MV-4-11 (cell line): ENCODE data around the gene SPTBN1.
"Not testable (repeated sequence)": the region's sequence is repeated elsewhere in the genome, so short reads cannot be mapped to it uniquely, and the experiment has no call there.

Experiments
- DNase-seq: peaks from one replicate; lab custom pipeline; 2025; lab: John Stamatoyannopoulos, UW

The SPTBN1 gene

DNA sequence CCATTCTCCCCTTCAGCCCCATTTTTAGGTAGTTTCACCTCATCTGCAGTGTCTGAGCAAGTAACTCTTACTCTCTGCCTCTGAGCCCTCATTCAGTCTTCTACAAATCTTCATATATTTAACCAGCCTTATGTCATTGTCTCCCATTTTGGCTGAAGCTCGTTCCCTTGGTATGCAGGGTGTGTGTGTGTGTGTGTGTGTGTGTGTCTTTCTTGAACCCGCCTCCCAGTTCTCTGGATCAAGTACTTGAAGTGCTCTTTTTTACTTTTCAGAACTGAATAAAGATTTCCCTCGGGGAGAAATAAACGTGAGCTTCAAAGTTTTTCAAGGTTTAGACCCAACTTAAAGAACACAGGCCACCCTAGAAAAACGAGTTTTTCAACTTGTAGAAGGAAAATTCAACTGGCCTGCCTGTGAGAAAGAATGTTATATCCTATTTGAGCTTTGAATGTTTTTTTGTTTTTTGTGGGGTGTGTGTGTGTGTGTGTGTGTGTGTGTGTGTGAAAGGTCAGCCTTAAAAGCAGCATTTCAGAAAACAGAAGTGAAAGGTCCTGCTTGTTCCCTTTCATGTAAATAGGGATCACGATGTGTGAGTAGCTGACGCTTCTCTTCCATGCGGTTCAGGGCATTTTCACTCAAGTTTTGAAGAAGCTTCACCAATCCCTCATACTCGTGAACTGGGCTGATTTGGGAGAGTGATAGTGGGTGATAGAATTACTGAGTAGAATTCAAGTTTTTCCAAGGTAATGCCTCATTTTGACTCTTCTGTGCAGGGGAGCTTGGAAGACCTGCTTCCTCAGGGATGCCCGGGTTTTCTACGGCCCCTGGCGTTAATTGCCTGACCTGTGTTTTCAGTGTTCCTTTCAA is 216.7 kb downstream of the SPTBN1 start:
- DNase-seq, result peak; percentile 93

- DNase-seq, result peak; percentile 74
These were observed 217.4 kb downstream of the SPTBN1 start for GRCh38 chr2:54673501-54673998.

- no peak for DNase-seq
These were observed 219.2 kb downstream of the SPTBN1 start for GRCh38 chr2:54675281-54675680.

GRCh38 chr2:54675738-54676137 is 219.6 kb downstream of the SPTBN1 start:
- no peak for DNase-seq

GRCh38 chr2:54676656-54677055 is 220.5 kb downstream of the SPTBN1 start:
- DNase-seq, result no peak

GRCh38 chr2:54677476-54678265 is 221.5 kb downstream of the SPTBN1 start:
- no peak for DNase-seq

DNA sequence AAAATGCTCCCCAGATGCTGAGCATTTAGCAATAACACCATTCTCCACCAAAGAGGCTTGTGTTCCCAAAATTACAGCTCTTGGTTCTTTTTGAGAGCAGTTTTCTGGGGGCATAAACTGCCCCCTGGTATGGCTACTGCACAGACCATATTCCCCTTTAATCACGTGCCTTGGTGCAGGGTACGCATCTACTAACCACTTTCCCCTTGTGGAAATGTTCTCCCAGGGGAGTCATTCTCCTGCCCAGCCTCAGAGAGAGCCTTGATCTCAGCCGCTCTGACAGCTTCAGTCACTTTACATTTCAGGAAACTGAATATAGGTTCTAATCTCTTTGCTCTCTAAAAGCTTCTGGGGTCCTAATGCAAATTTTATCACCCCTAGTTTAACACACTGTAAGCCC is 222.6 kb downstream of the SPTBN1 start:
- no peak for DNase-seq

- DNase-seq, result peak; percentile 55
These were observed 224.4 kb downstream of the SPTBN1 start for GRCh38 chr2:54680397-54681041.

DNA sequence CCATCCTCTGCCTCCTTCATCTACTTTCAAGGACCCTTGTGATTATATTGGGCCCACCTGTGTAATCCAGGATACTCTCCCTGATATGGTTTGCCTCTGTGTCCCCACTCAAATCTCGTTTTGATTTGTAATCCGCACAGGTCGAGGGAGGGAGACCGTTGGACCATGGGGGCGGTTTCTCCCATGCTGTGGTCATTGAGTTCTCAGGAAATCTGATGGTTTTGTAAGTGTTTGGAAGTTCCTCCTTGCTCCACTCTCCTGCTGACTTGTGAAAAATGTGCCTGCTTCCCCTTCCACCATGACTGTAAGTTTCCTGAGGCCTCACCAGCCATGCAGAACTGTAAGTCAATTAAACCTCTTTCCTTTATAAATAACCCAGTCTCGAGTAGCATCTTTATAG is 225.3 kb downstream of the SPTBN1 start:
- DNase-seq, result peak; percentile 7

DNA sequence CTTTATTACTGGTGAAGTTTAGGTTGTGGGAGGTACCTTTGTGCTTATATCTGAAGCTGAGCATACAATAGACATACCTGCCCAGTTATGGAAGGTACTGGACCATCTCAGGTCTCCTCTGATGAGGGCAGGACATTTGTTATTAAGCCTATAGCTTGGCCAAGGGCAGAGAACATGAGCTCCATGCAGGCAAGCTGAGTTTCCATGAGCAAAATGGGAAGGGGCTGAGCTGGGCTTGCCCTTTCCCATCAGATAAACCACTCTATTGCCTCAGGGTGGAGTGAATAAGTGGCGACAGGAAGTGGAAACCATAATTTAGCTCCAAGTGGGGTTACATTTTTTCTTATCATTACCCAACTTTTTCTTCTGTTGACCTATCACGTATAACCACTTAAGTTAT is 227.5 kb downstream of the SPTBN1 start:
- peak; percentile 16 for DNase-seq

DNA sequence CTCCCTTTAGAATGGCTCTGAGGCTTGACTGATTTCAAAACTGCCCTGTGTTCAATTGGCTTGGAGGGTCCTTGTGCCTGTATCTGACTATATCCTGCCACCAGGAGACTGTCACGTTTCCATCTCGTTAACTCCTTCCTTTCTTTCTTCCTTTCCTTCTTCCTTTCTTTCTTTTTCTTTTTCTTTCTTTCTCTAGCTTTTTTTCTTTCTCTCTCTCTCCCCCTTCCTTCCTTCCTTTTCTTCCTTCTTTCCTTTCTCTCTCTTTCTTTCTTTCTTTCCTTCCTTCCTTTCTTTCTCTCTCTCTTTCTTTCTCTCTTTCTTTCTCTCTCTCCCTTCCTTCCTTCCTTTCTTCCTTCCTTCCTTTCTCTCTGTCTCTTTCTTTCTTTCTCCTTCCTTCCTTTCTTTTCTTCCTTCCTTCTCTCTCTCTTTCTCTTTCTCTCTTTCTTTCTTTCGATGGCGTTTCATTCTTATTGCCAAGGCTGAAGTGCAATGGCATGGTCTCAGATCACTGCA is 229.2 kb downstream of the SPTBN1 start:
- no peak for DNase-seq

DNA sequence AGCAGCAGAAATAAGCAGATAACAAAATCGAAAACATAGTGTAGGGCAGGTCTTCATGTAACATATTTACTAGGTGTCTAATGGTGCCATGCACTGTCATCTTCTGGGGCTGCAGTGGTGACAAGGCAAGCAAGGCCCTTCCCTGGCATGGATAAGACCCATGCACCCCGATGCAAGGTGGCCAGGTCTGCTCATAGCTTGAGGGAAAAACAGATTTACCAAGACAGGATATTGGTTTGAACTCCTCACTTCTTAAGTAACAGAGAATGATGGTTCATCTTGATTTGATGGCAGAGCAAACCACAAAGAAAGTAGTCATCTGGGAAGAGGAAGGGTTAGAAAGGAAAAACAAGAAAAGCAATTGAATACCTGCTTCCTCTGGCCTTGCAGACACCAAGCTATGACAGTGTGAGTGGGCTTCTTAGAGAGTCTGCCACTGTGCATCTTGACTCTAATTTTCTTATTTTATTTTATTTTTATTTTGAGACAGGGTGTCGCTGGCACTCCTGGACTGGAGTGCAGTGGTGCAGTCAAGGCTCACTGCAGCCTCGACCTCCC is 231.5 kb downstream of the SPTBN1 start:
- DNase-seq, result no peak

DNA sequence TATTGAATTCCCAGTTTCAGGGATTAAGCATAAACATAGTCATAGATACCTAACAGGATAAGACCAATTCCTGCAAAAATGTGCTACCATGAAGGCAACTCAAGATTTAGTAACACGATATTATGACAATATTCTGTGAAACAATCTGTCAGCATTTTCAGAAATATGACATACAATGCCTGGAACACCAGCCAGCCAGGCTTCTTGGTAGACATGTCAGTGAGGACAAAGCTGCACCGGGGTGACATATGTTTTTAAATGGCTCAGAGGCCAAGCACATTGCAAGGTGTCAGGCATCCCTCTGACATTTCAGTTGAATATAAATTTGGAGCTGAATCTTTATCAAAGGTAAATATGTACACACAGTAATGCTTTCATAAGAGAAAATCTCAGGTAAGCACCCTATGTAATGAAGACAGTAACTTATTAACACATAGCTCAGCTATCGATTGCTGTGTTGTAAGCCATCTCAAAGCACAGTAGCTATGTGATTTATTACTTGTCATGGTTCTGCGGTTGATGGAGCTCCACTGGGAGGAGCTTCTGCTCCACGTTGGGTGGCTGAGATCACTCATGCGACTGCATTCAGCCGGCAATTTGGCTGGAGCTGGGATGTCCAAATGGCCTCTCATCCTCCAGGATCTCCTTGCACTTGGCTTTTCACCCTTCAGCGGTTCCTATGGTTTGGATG is 235.5 kb downstream of the SPTBN1 start:
- DNase-seq, result peak; percentile 72

- no peak for DNase-seq
These were observed 236.4 kb downstream of the SPTBN1 start for GRCh38 chr2:54692556-54692955.

DNA sequence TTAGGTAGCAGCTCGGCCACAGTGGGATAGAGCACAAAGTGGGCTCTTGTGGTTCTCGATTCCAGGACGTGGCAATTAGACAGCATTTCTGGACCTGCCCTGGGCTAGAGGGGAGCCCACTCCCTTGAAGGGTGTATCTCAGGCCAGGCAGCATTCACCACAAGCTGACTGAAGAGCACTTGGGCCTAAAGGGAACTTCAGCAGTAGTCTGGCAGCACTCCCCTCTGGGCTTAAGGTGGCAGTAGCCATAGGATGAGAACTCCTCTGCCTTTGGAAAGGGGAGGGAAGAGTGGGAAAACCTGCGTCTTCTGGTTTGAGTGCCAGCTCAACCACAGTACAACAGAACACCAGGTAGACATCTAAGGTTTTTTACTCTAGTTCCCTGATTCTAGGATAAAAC is 239.3 kb downstream of the SPTBN1 start:
- no peak for DNase-seq

DNA sequence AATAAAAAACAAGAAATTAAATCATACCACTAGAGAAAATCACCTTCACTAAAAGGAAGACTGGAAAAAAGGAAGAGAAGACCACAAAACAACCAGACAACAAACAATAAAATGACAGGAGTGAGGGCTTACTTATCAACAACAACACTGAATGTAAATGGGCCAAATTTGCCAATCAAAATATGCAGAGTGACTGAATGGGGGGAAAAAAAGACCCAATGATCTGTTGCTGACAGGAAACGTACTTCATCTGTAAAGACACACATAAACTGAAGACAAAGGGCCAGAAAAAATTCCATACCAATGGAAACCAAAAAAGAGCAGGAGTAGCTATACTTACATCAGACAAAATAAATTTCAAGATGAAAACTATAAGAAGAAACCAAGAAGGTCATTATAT is 241.8 kb downstream of the SPTBN1 start:
- no peak for DNase-seq

- DNase-seq, result not testable (repeated sequence)
These were observed 242.8 kb downstream of the SPTBN1 start for GRCh38 chr2:54698926-54699325.

DNA sequence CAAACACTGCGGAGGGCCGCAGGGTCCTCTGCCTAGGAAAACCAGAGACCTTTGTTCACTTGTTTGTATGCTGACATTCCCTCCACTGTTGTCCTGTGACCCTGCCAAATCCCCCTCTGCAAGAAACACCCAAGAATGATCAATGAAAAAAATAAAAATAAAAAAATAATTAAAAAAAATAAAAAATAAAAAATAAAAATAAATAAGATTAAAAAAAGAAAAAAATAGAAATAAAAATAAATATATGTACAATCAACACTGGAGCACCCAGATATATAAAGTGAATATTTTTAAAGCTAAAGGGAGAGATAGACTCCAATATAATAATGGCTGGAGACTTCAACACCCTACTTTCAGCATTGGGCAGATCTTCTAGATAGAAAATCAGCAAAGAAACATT is 243.5 kb downstream of the SPTBN1 start:
- no peak for DNase-seq

DNA sequence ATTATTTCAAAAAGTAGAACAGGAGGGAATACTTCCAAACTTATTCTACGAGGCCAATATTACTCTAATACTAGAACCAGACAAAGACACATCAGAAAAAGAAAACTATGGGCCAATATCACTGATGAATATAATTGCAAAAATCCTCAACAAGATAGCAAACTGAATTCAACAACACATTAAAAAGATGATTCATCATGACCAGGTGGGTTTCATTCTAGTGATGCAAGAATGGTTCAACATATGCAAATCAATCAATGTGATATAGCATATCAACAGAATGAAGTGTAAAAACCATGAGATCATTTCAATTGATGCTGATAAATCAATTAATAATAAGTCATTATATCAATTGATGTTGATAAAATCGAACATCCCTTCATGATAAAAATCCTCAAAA is 244.9 kb downstream of the SPTBN1 start:
- DNase-seq, result no peak

GRCh38 chr2:54704238-54704637 is 248.1 kb downstream of the SPTBN1 start:
- no peak for DNase-seq
